AG04449 (cell line): ENCODE measurements around the gene DAB2IP.
"Not testable (repeated sequence)": the region's sequence is repeated elsewhere in the genome, so short reads cannot be mapped to it uniquely, and the experiment has no call there.

Source experiments
- CTCF ChIA-PET: fragments of 350-600 bp; formaldehyde crosslinking; extraction: SDS; loops from one replicate; lab custom pipeline; 2021; ENCODE audit warnings: antibody characterized with exemption; lab: Yijun Ruan, JAX
- POLR2A ChIA-PET: fragments of 400-600, 350-600 bp; formaldehyde crosslinking; extraction: SDS; loops from one replicate; lab custom pipeline; 2020; ENCODE audit warnings: antibody characterized with exemption, inconsistent platforms; lab: Yijun Ruan, JAX
- DNase-seq: peaks from one replicate; pipeline ENCODE4 v3.0.0-alpha.2; 2010; ENCODE audit warnings: low read depth, low spot score
- H3K4me3 ChIP-seq: 2 replicates; pipeline ENCODE4 v1.5.1; 2011; ENCODE audit warnings: low read depth, mild to moderate bottlenecking, control low read depth, low read length
- CTCF ChIP-seq: IDR thresholded peaks from one replicate; pipeline ENCODE4 v1.5.1; 2011; ENCODE audit warnings: mild to moderate bottlenecking, moderate library complexity, low read length, control low read depth, inconsistent platforms; ENCODE audit not compliant: insufficient read depth; ENCODE audit errors: missing control alignments

The DAB2IP gene

GRCh38 chr9:121640076-121640475 lies 11.4 kb upstream of the DAB2IP start:
- CTCF ChIA-PET, result interaction anchor here (0.5 to 2.2 kb wide), 19 partner anchors 7 to 355 kb away, joined by 3 to 15 read pairs (median 3); no protein-coding TSS in a partner anchor
- peak; percentile 45 for TF ChIP-seq CTCF
- no peak overlapping the region for H3K4me3 ChIP-seq
- no peak for DNase-seq
- POLR2A ChIA-PET, result interaction anchor here (0.6 kb wide), 1 partner anchor 14 kb away, joined by 3 read pairs; no protein-coding TSS in a partner anchor

- ChIA-PET CTCF (interaction anchor here (0.5 to 2.2 kb wide), 19 partner anchors 8 to 354 kb away, joined by 3 to 15 read pairs (median 3); no protein-coding TSS in a partner anchor), POLR2A (interaction anchor here (0.6 kb wide), 1 partner anchor 13 kb away, joined by 3 read pairs; no protein-coding TSS in a partner anchor)
- no peak for TF ChIP-seq CTCF
- H3K4me3 ChIP-seq, result no peak overlapping the region
- DNase-seq, result no peak
Observed at GRCh38 chr9:121640491-121641223, 10.8 kb upstream of the DAB2IP start.

- POLR2A ChIA-PET, result no interaction called here
- DNase-seq, result no peak
- no peak overlapping the region for H3K4me3 ChIP-seq
- CTCF ChIA-PET, result interaction anchor here (1.0 to 2.2 kb wide), 9 partner anchors 8 to 125 kb away, joined by 3 to 15 read pairs (median 6); no protein-coding TSS in a partner anchor
- no peak for TF ChIP-seq CTCF
Observed at GRCh38 chr9:121641224-121641611, 10.2 kb upstream of the DAB2IP start.

GRCh38 chr9:121642758-121643157 lies 8.7 kb upstream of the DAB2IP start:
- no peak for DNase-seq
- CTCF ChIA-PET, result interaction anchor here (0.9 to 1.8 kb wide), 3 partner anchors 10 to 97 kb away, joined by 3 to 5 read pairs (median 4); no protein-coding TSS in a partner anchor
- TF ChIP-seq CTCF, result no peak
- POLR2A ChIA-PET, result interaction anchor here (1.0 kb wide), 1 partner anchor 37 kb away, joined by 3 read pairs; no protein-coding TSS in a partner anchor
- no peak overlapping the region for H3K4me3 ChIP-seq

GRCh38 chr9:121643473-121643872 lies 8.0 kb upstream of the DAB2IP start:
- ChIA-PET POLR2A (no interaction called here), CTCF (interaction anchor here (0.7 to 1.8 kb wide), 6 partner anchors 10 to 399 kb away, joined by 3 to 5 read pairs (median 3); no protein-coding TSS in a partner anchor)
- no peak for TF ChIP-seq CTCF
- DNase-seq, result no peak
- no peak overlapping the region for H3K4me3 ChIP-seq

GRCh38 chr9:121644040-121644439 lies 7.4 kb upstream of the DAB2IP start:
- DNase-seq, POLR2A ChIA-PET, H3K4me3 ChIP-seq: not testable (repeated sequence)
- CTCF ChIA-PET, result interaction anchor here (0.7 to 1.6 kb wide), 4 partner anchors 10 to 399 kb away, joined by 3 to 5 read pairs (median 3); no protein-coding TSS in a partner anchor
